GM15510 (cell line): ENCODE results near the gene CIDEB.

ENCODE experiments used
- POLR2A ChIP-seq: IDR thresholded peaks from 3 replicates; pipeline ENCODE4 v1.6.1; 2011; ENCODE audit warnings: borderline replicate concordance; ENCODE audit not compliant: insufficient read length; ENCODE audit errors: extremely low read depth

The CIDEB gene

GRCh38 chr14:24291446-24292117, 16.2 kb downstream of the CIDEB start:
- TF ChIP-seq POLR2A: no peak

GRCh38 chr14:24290746-24291145, 17.0 kb downstream of the CIDEB start:
- no peak for TF ChIP-seq POLR2A

DNA sequence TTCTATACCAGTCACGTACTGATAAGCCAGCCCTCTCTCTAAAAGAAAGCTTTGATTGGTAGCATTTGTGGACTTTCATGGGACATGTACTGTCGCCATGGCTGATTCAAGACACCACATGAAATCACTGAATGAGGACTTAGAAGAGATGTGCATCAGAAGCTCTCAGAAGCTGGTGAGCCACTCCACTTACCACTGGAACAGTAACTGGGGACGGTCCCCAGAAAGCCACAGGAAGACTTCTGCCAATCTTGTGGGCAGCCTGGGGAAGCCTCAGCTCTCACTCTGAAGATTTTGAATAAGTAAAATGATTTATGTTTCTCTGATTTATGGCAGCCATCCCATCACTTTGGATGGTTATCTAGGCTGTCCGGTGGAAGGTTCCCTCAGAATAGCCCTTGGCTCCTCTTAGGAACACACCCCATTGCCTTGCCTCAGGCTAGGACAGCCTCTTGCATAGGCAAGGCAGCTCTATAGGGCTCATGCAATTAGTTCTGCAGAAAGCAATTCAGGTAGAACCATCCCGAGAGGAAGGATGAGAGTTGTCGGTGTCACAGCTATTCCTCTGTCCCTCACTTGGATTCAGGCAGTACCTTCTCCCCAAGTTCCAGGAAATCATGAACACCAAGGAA, 18.0 kb downstream of the CIDEB start:
- TF ChIP-seq POLR2A: no peak

GRCh38 chr14:24286996-24287395, 20.8 kb downstream of the CIDEB start:
- no peak for TF ChIP-seq POLR2A

DNA sequence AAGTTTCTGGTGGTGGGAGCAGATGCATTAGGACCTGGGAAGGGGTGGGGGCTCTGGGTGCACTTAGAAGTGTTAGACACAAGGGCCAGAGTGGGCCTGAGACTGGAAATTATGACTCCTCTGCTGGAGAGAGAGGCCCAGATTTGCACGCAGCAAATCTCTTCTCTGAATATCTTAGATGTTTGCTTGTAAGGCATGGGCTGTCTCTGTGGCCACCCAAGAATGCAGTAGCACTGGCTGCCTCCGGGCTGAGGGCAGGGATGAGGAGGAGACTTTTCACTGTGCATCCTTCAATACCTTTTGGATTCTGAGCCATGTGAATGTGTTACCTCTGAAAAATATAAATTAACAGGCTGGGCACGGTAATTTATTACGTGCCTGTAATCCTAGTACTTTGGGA, 22.4 kb downstream of the CIDEB start:
- TF ChIP-seq POLR2A: no peak

GRCh38 chr14:24284501-24285035, 23.2 kb downstream of the CIDEB start:
- no peak for TF ChIP-seq POLR2A

DNA sequence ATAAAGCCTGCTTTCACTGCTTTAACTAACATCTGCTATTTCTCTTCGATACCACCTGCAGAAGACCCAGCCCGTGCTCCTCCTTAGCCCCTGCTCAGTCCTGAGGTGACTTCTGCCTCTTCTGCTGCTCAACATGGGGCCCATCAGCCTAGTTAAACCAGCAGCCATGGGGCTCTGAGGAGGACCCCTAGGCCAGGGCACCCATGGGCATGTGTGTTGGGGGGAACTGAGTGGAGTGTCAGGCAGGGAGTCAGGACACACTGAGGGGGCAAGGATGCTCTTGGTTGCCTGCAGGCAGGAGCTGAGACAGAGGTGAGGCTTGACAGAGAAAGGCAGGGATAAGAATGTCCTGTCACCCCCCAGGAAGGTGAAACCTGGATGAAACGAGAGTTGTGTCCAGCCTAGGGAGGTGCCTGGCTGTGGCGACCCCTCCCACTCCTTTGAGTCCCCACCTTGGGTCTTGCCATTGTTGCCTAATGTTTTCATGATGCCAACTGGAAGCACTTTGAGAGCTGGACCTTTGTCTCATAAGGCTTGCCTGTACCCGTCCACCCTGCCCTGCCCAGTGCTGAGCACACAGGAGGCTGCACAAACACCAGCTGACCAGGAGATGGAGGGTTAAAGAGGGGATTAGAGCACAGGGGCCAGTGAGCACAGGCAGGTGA, 23.8 kb downstream of the CIDEB start:
- TF ChIP-seq POLR2A: no peak

- TF ChIP-seq POLR2A: no peak
These were observed 25.0 kb downstream of the CIDEB start for GRCh38 chr14:24282736-24283135.

DNA sequence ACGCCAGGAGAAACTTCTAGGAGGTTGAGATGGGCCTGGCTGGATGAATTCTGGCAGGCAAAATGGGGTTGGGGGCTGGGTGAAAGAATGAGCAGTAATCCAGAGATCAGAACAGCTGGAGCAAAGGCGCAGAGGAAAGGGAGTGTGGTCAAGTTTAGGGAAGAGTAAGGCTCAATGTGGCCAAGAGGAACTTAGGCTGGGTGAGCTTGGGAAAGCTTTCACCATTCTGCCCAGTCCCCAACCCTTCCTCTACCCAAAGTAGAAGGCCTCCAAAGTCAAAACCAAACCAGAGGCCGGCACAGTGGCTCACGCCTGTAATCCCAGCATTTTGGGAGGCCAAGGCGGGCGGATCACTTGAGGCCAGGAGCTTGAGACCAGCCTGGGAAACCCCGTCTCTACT, 26.1 kb downstream of the CIDEB start:
- TF ChIP-seq POLR2A: no peak

DNA sequence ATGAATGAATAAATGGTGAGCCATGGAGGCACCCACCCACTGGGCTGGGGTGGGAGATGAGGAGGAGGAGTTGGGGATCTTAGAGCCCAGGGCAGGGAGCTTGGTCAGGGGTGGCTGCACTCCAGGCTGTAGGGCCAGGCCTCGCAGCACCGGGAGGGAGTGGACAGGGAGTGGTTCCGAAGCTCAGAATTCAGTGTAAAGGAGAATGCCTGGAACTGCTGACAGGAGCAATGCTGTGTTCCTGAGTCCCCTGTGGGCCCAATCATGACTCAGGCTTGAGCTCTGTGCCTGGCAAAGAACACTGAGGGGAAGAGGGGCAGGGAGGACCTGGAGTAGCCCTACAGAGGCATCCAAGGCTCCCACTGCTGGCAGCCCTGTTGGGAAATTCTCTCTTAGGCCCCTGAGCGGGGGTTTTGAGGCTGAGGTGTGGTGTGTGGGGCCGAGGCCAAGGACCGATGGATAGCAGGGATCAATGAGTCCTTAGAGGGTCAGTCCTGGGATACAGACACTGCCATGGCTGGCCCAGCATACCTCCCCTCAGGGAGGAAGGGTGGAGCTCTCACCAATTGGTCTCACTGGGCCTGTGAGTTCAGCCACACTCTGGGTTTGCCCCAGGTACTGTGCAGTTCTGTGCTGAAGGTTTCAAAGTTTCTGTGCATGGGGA, 26.8 kb downstream of the CIDEB start:
- TF ChIP-seq POLR2A: no peak

- no peak for TF ChIP-seq POLR2A
These were observed 28.2 kb downstream of the CIDEB start for GRCh38 chr14:24279301-24280186.

- TF ChIP-seq POLR2A: no peak
These were observed 29.4 kb downstream of the CIDEB start for GRCh38 chr14:24278424-24278823.

- no peak for TF ChIP-seq POLR2A
These were observed 30.0 kb downstream of the CIDEB start for GRCh38 chr14:24277606-24278321.

DNA sequence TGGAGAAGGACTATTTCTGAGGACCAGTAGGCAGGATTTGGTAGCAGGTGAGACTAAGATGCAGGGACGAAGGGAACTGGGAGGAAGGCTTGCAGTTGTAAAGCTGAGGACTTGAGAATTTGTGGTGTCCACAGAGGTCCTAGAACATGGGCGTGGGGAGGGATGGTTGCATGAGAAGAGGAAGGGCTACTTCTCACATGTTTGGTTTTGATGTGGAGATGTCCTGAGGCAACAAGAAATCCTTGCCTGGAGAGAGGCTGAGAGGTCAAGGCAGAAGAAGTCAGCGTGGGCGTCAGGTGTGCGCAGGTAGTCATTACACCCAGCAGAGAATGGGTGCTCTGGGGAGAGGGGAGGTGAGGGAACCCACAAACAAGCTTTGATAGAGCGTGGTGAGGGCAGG, 30.7 kb downstream of the CIDEB start:
- TF ChIP-seq POLR2A: no peak
